HS-27A (cell line): ENCODE data around the gene GNG4.

Experiments
- DNase-seq: peaks from one replicate; pipeline ENCODE4 v3.0.0-alpha.2; 2012; ENCODE audit warnings: low read depth, missing footprints

The GNG4 gene

DNA sequence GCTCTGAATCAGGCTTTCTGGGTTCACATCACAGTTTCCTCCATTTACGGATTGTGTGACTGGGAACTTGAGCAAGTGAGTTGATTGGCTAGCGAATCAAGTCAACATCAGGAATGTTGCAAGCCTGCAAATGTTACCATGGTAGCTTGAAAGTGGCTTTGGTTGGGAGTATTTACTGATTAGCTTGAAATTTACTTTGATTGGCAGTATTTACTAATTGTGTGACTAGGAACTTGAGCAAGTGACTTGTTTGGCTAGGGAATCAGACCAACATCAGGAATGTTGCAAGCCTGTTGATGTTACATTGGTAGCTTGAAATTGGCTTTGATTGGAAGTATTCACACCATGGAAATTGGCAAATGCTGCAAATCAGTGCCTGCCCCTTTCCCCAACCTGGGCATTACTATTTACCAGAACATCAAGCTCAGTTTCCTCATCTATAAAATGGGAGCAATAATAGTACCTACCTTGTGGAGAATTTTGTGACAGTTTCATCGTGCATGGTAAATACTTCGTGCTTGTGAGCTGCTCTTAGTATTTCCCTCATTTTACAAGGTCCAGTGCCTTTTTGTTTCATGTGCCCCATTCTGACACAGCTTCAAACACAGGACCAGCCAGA, 122.3 kb downstream of the GNG4 start:
- DNase-seq: no peak

DNA sequence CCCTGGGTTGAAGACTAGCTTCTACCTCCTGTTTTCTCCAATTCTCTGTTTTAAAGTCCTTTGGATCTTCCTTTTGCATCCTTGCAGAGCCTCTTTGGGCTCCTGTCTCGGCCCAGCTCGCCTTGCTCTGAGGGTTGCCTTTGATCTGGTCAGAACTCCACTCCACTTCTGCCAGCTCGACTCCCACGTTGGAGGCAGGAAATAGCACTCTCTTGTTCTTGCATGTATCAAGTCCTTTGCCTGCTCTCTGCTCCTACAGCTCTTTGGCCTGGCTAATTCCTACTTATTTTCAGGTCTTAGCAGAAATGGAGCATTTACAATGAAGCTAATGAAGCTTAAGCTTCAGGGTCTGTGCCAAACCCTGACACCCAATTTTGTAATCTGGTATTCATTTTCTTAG, 124.3 kb downstream of the GNG4 start:
- no peak for DNase-seq

DNA sequence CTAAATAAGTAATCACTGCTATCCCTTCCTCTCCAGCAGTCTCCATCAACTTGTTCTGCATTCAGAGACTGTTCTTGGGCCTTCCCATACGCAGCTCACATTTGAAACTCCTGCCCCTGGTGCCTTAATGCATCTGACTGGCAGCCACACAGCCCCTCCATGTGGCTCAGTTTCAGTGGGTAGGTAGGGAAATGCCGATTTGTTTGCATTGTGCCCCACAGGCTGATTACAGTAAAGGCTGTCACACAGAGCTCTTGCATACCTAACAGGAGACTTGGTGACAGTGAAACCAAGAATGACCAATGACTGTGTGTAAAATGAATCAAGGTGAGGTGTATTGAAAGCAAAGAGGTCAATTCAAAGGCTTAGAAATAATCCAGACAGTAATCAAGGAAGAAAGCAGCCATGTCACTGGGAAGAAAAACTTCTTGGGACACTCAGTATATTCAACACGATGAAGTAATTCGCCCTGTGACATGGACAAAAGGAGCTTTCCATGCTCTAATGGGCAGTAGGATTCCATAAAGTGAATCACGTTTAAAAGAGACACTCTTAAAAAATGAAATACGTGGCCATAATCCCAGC, 132.6 kb downstream of the GNG4 start:
- no peak for DNase-seq

DNA sequence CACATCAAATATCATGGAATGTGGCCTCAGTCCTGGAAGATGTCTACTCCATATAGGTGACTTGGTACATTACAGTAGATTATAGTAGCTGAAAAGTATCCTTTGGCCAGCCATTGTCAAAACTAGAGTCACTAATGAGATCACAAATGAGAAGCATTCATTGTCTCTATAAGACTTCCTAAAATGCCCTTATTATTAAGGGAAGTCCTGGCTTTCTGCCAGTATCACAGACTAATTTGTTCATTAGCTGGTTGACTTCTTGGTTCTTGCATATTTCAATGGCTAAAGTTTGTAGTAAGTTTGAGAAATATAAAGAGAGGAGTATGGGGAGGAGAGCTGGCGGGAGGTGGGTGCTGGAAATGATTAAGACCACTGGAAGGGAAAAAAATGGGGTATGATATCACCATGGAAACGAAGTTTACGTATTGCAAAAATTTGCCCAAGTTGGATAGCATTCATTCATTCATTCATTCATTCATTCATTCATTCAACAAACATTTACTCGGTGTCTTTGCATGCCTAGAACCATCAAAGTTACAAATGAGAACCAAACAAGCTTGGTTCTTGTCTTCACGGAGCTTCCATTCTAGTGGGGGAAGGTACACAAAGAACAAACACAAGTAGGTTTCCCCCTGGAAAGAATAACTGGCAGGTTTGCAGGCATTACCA, 133.6 kb downstream of the GNG4 start:
- DNase-seq: no peak

DNA sequence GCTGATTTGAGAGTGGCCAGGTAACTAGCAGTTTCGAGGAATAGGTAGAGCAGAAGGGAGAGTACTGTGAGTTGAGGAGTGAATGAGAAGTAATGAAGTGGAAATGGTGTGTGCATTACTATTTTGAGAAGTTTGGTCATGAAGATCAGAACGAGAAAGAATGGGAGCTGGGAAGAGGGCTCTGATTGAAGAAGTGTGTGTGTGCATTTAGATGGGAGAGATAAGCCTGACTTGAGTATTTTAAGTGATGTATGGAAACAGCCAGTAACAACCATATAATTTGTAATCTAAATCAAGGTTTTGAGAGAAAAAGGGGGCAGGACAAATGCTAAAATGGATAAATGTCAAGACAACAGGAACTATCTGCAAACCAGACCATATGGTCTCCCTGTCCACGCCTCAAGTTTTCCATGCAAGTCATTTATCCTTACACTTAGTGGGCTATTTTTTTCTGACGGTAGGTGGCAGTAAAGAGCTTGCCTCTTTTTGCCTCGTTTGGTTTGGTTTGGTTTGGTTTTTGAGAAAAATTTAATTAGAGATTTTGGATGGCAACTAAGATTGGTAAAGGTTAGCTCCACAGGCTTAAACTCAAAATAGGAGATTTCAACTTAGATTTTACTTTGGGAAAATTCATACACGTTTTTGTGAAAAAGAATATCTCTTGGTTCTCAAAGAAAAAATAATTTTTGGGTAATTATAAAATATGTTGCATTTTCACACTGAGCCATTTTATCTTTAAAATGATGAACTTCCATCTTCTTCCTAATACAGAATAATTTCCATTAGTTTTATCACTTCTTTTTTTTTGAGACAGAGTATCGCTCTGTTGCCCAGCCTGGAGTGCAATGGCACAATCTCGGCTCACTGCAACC, 135.9 kb downstream of the GNG4 start:
- peak; percentile 62 for DNase-seq

DNA sequence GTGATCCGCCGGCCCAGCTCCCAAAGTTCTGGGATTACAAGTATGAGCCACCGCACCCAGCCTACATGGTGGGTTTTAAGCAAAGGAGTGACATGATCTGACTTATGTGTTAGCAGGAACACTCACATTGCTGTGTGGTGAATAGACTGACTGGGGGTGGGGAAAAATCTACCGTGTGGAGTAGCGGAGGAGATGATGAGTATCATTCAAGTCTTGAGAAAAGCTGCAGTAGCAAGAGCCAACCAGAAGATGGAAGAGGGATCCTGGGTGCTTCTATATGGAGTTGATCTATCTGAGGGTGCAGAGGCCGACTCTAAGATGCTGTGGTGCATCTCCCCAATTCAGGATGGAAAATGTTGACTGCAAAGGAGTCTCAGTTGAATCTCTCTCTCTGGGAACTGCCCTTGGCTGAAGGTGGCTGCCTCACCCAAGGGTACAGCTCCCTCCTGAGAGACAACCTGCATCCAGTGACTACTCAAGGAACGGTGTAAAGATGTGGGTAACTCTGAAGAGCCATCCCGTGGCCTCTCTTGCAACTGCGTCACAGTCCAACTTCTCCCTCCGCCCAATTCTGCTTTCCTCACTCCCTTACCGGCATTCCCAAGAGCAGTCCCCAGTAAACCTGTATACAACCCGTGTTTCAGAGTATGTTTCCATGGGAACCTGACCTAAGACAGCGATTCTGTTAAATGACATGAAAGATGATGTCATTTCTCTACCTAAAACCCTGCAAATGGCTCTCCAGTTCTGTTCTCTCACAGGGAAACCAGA, 137.9 kb downstream of the GNG4 start:
- DNase-seq: no peak

DNA sequence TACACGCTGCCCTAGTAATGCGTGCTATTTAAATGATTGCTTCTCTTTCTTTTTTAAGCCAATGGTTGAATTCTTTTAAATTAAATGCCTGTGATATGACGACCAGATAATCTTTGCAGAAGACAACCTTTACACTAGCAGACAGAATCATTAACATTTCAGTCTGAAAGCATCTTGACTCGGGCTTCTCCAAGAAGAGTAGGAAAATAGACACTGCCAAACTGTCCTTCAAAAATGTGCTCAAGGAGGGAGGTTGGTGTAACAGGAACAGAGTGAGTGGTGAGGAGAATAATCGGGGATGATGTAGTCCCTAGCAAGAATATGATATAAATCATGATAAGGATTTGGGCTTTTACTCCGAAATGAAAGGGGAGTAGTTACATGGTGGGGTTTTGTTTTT, 138.8 kb downstream of the GNG4 start:
- DNase-seq: no peak

DNA sequence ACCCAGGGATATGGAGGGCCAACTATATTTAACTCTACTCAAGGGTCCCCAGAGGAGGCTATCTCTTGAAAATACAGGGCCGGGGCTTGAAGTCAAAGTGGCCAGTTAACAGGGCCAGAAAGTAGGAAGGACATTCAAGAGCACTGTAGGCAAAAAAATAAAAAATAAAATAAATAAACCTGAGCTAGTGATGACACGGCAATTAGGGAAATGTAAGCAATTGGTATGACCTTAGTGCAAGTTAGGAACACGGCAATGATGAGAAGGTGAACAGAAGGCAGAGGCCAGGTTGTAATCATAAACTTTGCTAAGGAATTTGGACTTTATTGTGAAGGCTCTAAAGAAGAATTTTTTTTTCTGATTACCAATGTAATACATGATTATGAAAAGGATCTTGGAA, 142.0 kb downstream of the GNG4 start:
- DNase-seq: no peak

DNA sequence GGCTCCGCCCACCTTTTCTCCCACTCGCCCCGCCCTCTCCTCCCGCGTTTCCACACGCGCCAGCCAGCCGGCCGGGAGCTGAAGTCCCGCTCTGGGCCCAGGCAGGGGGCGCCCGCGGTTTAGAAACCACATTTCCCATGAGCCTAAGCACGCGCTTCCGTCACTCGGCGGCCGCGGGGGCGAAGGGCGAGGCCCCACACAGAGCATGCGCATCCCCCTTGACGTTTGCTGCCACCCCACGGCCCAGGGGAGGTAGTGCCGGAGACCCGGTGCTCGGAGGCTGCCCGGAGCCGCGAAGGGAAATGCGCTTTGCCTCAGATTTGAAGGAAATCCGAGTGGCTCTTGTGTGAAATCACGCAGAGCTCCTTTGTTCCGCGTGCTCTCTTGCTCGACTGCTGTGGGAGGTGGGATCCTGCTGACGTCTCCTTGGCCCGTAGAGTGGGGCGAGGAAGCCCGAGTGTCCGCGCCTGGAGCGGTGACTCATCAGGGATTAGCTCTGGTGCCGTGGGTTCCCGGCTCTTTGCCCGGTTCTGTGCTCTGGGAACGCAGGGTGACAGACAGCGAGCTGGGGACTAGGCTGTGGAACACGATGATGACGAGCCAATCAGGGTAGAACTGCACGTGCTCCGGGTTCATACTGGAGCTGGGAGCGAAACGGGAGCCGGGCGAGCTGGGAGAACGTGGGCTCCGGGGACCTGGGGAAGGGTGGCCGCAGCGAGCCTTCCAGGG, 144.9 kb downstream of the GNG4 start:
- peak; percentile 93 for DNase-seq

DNA sequence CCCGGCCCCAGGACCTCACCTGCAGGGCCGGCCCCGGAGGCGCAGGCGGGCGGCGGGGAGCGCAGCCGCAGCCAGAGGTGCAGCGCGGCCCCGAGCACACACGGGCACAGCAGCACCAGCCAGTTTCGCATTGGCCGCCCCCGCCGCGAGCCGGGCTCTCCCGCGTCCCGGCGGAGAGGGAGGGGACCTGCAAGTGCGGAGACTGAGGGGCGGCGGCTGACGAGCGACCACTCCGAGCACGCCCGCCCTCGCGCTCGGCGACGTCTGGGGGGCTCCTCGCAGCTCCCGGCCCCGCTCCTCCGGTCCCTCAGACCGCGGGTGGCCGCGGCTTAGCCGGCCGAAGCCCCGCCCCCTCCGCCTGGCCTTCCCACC, 145.5 kb downstream of the GNG4 start, which contains the start of gene B3GALNT2:
Gene B3GALNT2 (minus strand): TSS at position 331 of the 372 bp plus-strand sequence. CDS start 200 bp downstream, at position 131.
- no peak for DNase-seq

DNA sequence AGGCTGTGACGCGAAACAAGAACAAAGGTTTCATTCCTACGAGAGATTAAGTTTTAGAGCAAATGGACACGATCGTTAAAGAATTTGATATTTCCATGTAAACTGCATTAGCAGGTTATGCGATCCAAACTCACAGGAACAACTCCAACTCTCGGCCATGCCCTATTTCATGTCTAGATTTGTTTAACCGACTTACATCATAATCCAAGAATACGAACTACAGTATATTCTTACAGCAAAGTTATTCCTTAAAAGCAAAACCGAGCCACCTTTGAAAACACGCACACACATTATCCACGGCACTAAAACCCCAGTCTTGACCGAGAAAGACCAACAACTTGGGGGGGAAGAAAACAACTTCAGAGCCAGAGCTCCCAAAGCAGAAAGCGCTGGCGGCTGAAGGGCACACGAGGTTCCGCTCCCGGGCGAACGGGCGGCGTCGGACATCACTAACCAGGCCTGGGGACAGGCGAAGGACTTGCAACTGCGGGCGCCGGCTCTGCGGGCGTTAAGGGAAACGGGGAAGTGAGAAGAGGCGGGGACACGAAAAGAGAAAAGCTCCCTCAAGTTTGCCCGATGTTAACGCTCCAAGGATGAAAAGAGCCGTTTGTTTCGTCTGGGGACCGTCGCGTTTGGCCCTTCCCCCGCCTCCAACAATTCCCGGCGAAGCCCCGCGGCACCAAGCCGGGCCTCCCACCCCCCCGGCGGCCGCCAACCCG, 146.0 kb downstream of the GNG4 start:
- no peak for DNase-seq

DNA sequence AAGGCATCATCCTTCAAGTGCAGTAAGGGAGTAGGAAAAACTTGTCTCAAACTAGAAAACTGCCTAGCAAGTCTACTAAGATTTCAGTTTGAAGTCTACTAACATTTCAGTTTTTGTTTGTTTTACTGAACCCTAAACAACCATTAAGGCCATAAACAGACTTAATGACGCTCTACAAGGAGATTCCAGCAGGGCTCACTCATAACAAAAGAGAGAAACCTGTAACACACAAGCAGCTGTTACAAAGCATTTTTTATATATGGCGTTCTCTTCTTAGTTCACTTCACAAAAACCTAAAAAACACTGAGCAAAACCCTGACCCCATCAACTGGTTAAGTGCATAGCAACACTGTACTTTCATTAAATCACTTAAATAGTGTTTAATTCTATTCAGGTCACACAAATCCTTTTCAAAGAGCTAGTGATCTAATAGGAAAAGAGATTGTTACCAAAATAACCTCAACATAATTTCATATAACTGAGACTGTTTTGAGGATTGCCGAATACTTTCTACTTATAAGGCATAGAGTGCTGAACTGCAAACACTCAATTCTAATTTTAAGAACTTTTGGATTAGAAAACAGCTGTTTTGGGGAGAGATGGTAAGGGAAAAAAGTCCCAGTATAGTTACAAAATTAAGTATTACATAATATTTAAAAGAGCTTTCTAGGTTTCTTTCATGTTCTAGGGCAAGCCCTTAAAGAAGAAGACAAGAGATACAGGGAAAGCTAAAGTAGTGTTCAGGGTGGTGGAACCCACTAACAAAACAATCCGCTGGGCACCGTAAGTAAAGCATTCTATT, 146.8 kb downstream of the GNG4 start:
- DNase-seq: no peak

DNA sequence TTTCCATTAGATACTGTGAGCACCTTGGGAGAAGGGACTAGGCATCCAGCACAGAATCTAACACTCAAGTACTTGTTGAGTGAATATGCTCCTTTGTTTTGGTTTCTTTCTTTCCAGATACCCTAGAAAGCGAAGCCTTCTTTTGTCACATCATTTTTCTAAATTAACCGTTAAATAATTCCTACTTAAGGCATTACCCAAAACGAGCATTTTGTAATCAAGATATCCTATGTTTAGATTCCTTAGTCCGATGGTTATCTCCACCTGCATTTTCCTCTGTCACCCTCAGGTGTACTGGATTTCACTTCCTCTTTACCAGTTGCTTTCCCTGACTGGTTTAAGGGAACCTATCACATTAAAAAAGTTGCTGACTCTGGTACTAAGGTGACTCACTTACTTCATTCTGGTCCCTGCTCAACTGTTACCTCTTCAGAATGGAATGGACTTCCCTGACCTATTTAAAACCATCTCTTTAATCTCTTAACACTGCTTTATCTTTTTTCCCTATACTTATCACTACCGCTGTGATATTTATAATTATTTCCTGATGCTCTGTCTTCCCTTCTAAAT, 148.5 kb downstream of the GNG4 start:
- DNase-seq: no peak
